Measurements from ENCODE around the gene NMBR. TPM values are rescaled to one million over a fixed set of nuclear protein-coding genes. Genes with fewer than 3 reads are reported as not detected.
A peak's percentile ranks its signal among the peaks of the same experiment; 100 is the strongest.
"Not testable (repeated sequence)": the region's sequence is repeated elsewhere in the genome, so short reads cannot be mapped to it uniquely, and the experiment has no call there.

NMBR gene
- total RNA-seq (2014; rRNA removed; shearing (Covaris generic); ENCODE audit: low replicate concordance) = not detected in 2 replicates

- Histone ChIP-seq H3K4me3 (ENCODE audit: low read length) (peak within 1 kb of the TSS; percentile 85), H3K4me1 (ENCODE audit: low read length) (peaks cover 35% of the 10 kb centered on the region), H3K9me3 (ENCODE audit: low read length) (no peaks in the 10 kb centered on the region), H4K20me1 (ENCODE audit: insufficient read depth, low read depth, low read length) (peaks cover 13% of the 10 kb centered on the region; the same call in 1 of the 2 replicates), H3K4me2 (ENCODE audit: low read depth, low read length, poor library complexity, severe bottlenecking) (peak within 1 kb of the TSS; percentile 95), H2AFZ (ENCODE audit: low read length) (peak within 1 kb of the TSS; percentile 90), H3K36me3 (ENCODE audit: insufficient read depth, low read length) (peaks cover 11% of the 10 kb centered on the region), H3K9me2 (replicated peaks; ENCODE audit: insufficient read depth, low read length) (no peaks in the 10 kb centered on the region), H3K79me2 (ENCODE audit: low read length) (peaks cover 50% of the 10 kb centered on the region), H3K27me3 (ENCODE audit: low read length) (no peaks in the 10 kb centered on the region), H3K27ac (ENCODE audit: low read length) (peak within 1 kb of the TSS; percentile 8; the same call in 1 of the 2 replicates), H3K9ac (ENCODE audit: low read length) (peak within 1 kb of the TSS; percentile 83)
- peak; percentile 99 for DNase-seq
These were observed at the start of gene NMBR, which contains the start of gene VTA1 for GRCh38 chr6:142146828-142147662. NMBR (minus strand) TSS chr6:142147122; CDS start chr6:142088658, 58,464 bp downstream. VTA1 (plus strand) TSS chr6:142147263; CDS start chr6:142147288, 25 bp downstream.

- Histone ChIP-seq H3K4me2 (ENCODE audit: low read depth, low read length, poor library complexity, severe bottlenecking) (no peak overlapping the region), H3K27me3 (ENCODE audit: low read length) (no peaks in the 10 kb centered on the region), H3K9me3 (ENCODE audit: low read length) (no peaks in the 10 kb centered on the region), H3K9me2 (replicated peaks; ENCODE audit: insufficient read depth, low read length) (no peaks in the 10 kb centered on the region), H3K9ac (ENCODE audit: low read length) (no peak overlapping the region), H3K27ac (ENCODE audit: low read length) (no peak overlapping the region), H3K4me3 (ENCODE audit: low read length) (no peak overlapping the region), H3K4me1 (ENCODE audit: low read length) (no peaks in the 10 kb centered on the region), H2AFZ (ENCODE audit: low read length) (no peak overlapping the region), H3K36me3 (ENCODE audit: insufficient read depth, low read length) (peaks cover 65% of the 10 kb centered on the region), H3K79me2 (ENCODE audit: low read length) (peaks cover 90% of the 10 kb centered on the region), H4K20me1 (ENCODE audit: insufficient read depth, low read depth, low read length) (no peaks in the 10 kb centered on the region)
- no peak for DNase-seq
These were observed 49.1 kb upstream of the NMBR start for GRCh38 chr6:142195862-142196541.

GRCh38 chr6:142193621-142194020 lies 46.7 kb upstream of the NMBR start:
- Histone ChIP-seq H3K9ac (ENCODE audit: low read length) (no peak overlapping the region), H3K4me3 (ENCODE audit: low read length) (no peak overlapping the region), H3K79me2 (ENCODE audit: low read length) (peaks cover 83% of the 10 kb centered on the region), H3K27ac (ENCODE audit: low read length) (no peak overlapping the region), H3K27me3 (ENCODE audit: low read length) (no peaks in the 10 kb centered on the region), H3K9me3 (ENCODE audit: low read length) (no peaks in the 10 kb centered on the region), H3K4me2 (ENCODE audit: low read depth, low read length, poor library complexity, severe bottlenecking) (no peak overlapping the region), H3K9me2 (replicated peaks; ENCODE audit: insufficient read depth, low read length) (no peaks in the 10 kb centered on the region), H3K36me3 (ENCODE audit: insufficient read depth, low read length) (peaks cover 50% of the 10 kb centered on the region), H3K4me1 (ENCODE audit: low read length) (no peaks in the 10 kb centered on the region), H2AFZ (ENCODE audit: low read length) (no peak overlapping the region), H4K20me1 (ENCODE audit: insufficient read depth, low read depth, low read length) (no peaks in the 10 kb centered on the region)
- DNase-seq = no peak

- no peak overlapping the region for H3K4me2 ChIP-seq (ENCODE audit: low read depth, low read length, poor library complexity, severe bottlenecking)
- no peak overlapping the region for H3K4me3 ChIP-seq (ENCODE audit: low read length)
- no peak for DNase-seq
- peaks cover 44% of the 10 kb centered on the region for H3K36me3 ChIP-seq (ENCODE audit: insufficient read depth, low read length)
- H4K20me1 ChIP-seq (ENCODE audit: insufficient read depth, low read depth, low read length) = no peaks in the 10 kb centered on the region
- no peaks in the 10 kb centered on the region for H3K4me1 ChIP-seq (ENCODE audit: low read length)
- no peak overlapping the region for H3K9ac ChIP-seq (ENCODE audit: low read length)
- no peak overlapping the region for H2AFZ ChIP-seq (ENCODE audit: low read length)
- H3K9me2 ChIP-seq (replicated peaks; ENCODE audit: insufficient read depth, low read length) = no peaks in the 10 kb centered on the region
- peaks cover 82% of the 10 kb centered on the region for H3K79me2 ChIP-seq (ENCODE audit: low read length)
- no peaks in the 10 kb centered on the region for H3K9me3 ChIP-seq (ENCODE audit: low read length)
- no peaks in the 10 kb centered on the region for H3K27me3 ChIP-seq (ENCODE audit: low read length)
- H3K27ac ChIP-seq (ENCODE audit: low read length) = no peak overlapping the region
These were observed 45.4 kb upstream of the NMBR start for GRCh38 chr6:142192343-142192742.

GRCh38 chr6:142189057-142189456 lies 42.1 kb upstream of the NMBR start:
- Histone ChIP-seq H3K27ac (ENCODE audit: low read length) (no peak overlapping the region), H4K20me1 (ENCODE audit: insufficient read depth, low read depth, low read length) (no peaks in the 10 kb centered on the region), H2AFZ (ENCODE audit: low read length) (no peak overlapping the region), H3K9me3 (ENCODE audit: low read length) (no peaks in the 10 kb centered on the region), H3K79me2 (ENCODE audit: low read length) (peaks cover 74% of the 10 kb centered on the region), H3K9ac (ENCODE audit: low read length) (no peak overlapping the region), H3K4me3 (ENCODE audit: low read length) (no peak overlapping the region), H3K4me1 (ENCODE audit: low read length) (no peaks in the 10 kb centered on the region), H3K27me3 (ENCODE audit: low read length) (no peaks in the 10 kb centered on the region), H3K36me3 (ENCODE audit: insufficient read depth, low read length) (peaks cover 26% of the 10 kb centered on the region), H3K4me2 (ENCODE audit: low read depth, low read length, poor library complexity, severe bottlenecking) (no peak overlapping the region), H3K9me2 (replicated peaks; ENCODE audit: insufficient read depth, low read length) (peaks cover 3% of the 10 kb centered on the region; the same call in 1 of the 2 replicates)
- no peak for DNase-seq

- DNase-seq; H3K27me3 ChIP-seq (ENCODE audit: low read length); H2AFZ ChIP-seq (ENCODE audit: low read length); H3K4me2 ChIP-seq (ENCODE audit: low read depth, low read length, poor library complexity, severe bottlenecking); H3K4me1 ChIP-seq (ENCODE audit: low read length); H3K27ac ChIP-seq (ENCODE audit: low read length); H3K9me3 ChIP-seq (ENCODE audit: low read length); H3K9me2 ChIP-seq (replicated peaks; ENCODE audit: insufficient read depth, low read length); H3K9ac ChIP-seq (ENCODE audit: low read length); H4K20me1 ChIP-seq (ENCODE audit: insufficient read depth, low read depth, low read length); H3K4me3 ChIP-seq (ENCODE audit: low read length): not testable (repeated sequence)
- H3K79me2 ChIP-seq (ENCODE audit: low read length) = peaks cover 67% of the 10 kb centered on the region
- peaks cover 19% of the 10 kb centered on the region; the same call in 1 of the 2 replicates for H3K36me3 ChIP-seq (ENCODE audit: insufficient read depth, low read length)
These were observed 41.4 kb upstream of the NMBR start for GRCh38 chr6:142188341-142188740.

GRCh38 chr6:142187209-142187608 lies 40.3 kb upstream of the NMBR start:
- H3K9me2 ChIP-seq (replicated peaks; ENCODE audit: insufficient read depth, low read length) = peaks cover 3% of the 10 kb centered on the region; the same call in 1 of the 2 replicates
- no peak overlapping the region for H3K4me3 ChIP-seq (ENCODE audit: low read length)
- H3K27me3 ChIP-seq (ENCODE audit: low read length) = no peaks in the 10 kb centered on the region
- peaks cover 11% of the 10 kb centered on the region for H3K4me1 ChIP-seq (ENCODE audit: low read length)
- H2AFZ ChIP-seq (ENCODE audit: low read length) = no peak overlapping the region
- H3K9me3 ChIP-seq (ENCODE audit: low read length) = no peaks in the 10 kb centered on the region
- no peak for DNase-seq
- peaks cover 15% of the 10 kb centered on the region; the same call in 1 of the 2 replicates for H3K36me3 ChIP-seq (ENCODE audit: insufficient read depth, low read length)
- no peak overlapping the region for H3K27ac ChIP-seq (ENCODE audit: low read length)
- H3K4me2 ChIP-seq (ENCODE audit: low read depth, low read length, poor library complexity, severe bottlenecking) = no peak overlapping the region
- no peaks in the 10 kb centered on the region for H4K20me1 ChIP-seq (ENCODE audit: insufficient read depth, low read depth, low read length)
- H3K9ac ChIP-seq (ENCODE audit: low read length) = no peak overlapping the region
- peaks cover 61% of the 10 kb centered on the region for H3K79me2 ChIP-seq (ENCODE audit: low read length)

- H3K9me2 ChIP-seq (replicated peaks; ENCODE audit: insufficient read depth, low read length) = peaks cover 3% of the 10 kb centered on the region; the same call in 1 of the 2 replicates
These were observed 38.7 kb upstream of the NMBR start for GRCh38 chr6:142185641-142186040.

More at GRCh38 chr6:142185641-142186040, 38.7 kb upstream of the NMBR start:
- H3K79me2 ChIP-seq (ENCODE audit: low read length) = peaks cover 53% of the 10 kb centered on the region
- H3K27me3 ChIP-seq (ENCODE audit: low read length) = no peaks in the 10 kb centered on the region
- peaks cover 6% of the 10 kb centered on the region; the same call in 1 of the 2 replicates for H3K36me3 ChIP-seq (ENCODE audit: insufficient read depth, low read length)
- no peak overlapping the region for H3K4me2 ChIP-seq (ENCODE audit: low read depth, low read length, poor library complexity, severe bottlenecking)
- H3K9ac ChIP-seq (ENCODE audit: low read length) = no peak overlapping the region
- no peak overlapping the region for H3K4me3 ChIP-seq (ENCODE audit: low read length)
- H3K9me3 ChIP-seq (ENCODE audit: low read length) = no peaks in the 10 kb centered on the region
- no peak overlapping the region for H3K27ac ChIP-seq (ENCODE audit: low read length)
- no peaks in the 10 kb centered on the region for H4K20me1 ChIP-seq (ENCODE audit: insufficient read depth, low read depth, low read length)
- no peak for DNase-seq
- H3K4me1 ChIP-seq (ENCODE audit: low read length) = peaks cover 16% of the 10 kb centered on the region
- H2AFZ ChIP-seq (ENCODE audit: low read length) = no peak overlapping the region

Data from Karpas-422 (cell line).